ENCODE data around the gene DLST. TPM values are rescaled to one million over a fixed set of nuclear protein-coding genes. Genes with fewer than 3 reads are reported as not detected.
A peak's percentile ranks its signal among the peaks of the same experiment; 100 is the strongest.

DLST gene
- total RNA-seq, 1 experiment from 2014 or later: 68.8 TPM

GRCh38 chr14:74945852-74946658 is 64.3 kb downstream of the DLST start:
- Histone ChIP-seq H3K4me1 (ENCODE audit: control insufficient read depth, insufficient read depth, low read length) (peaks cover 7% of the 10 kb centered on the region; the same call in 1 of the 2 replicates), H3K27ac (ENCODE audit: low read length) (no peak overlapping the region), H3K4me3 (ENCODE audit: low read depth in 2 of 2, low read length in 2 of 2) (no peak overlapping the region), H3K9me3 (ENCODE audit: control insufficient read depth, insufficient read depth, low read depth, low read length) (no peaks in the 10 kb centered on the region), H3K36me3 (ENCODE audit: control insufficient read depth, insufficient read depth, low read length) (no peaks in the 10 kb centered on the region; the same call in 1 of the 2 replicates), H3K27me3 (ENCODE audit: control insufficient read depth, insufficient read depth, low read length) (no peaks in the 10 kb centered on the region)
- intact Hi-C loops (cut with micrococcal nuclease; ENCODE audit: unreplicated experiment): loop anchor here (10.0 kb wide), 2 partner anchors 59 to 139 kb away; partner anchors contain the start of gene EIF2B2
- in situ Hi-C loops (cut with HindIII; ENCODE audit: low pct_unique_long_range_greater_than_20kb, low sequenced_read_pairs): no loop called here
- no TSS peak for BruUV-seq (replicated peaks)
- CTCF ChIA-PET: interaction anchor here (0.9 to 1.3 kb wide), 4 partner anchors 8 to 442 kb away, joined by 3 to 8 read pairs (median 4); partner anchors contain the start of gene PGF
- ATAC-seq: peak; percentile 83
- DNase-seq (ENCODE audit: low read depth, low spot score): no peak
- POLR2A ChIA-PET: no interaction called here
- TF ChIP-seq CTCF (IDR thresholded peaks at IDR 0.05) (peak; percentile 92), SIN3A (IDR thresholded peaks at IDR 0.05; ENCODE audit: borderline replicate concordance, insufficient read depth, low read depth, low read length) (no peak)

- TF ChIP-seq REST (IDR thresholded peaks at IDR 0.05; ENCODE audit: insufficient read depth in 1 of 2, low read depth in 2 of 2, low read length in 1 of 2) (no peak), SIN3A (IDR thresholded peaks at IDR 0.05; ENCODE audit: borderline replicate concordance, insufficient read depth, low read depth, low read length) (no peak), CTCF (IDR thresholded peaks at IDR 0.05) (no peak), POLR2AphosphoS5 (IDR thresholded peaks at IDR 0.05; ENCODE audit: low read depth, low read length) (no peak), TCF7L2 (IDR thresholded peaks at IDR 0.05; ENCODE audit: low read depth, low read length) (no peak)
- H3K4me3 ChIP-seq (ENCODE audit: low read depth in 2 of 2, low read length in 2 of 2): no peak overlapping the region
- ChIA-PET POLR2A (no interaction called here), CTCF (no interaction called here)
- no peaks in the 10 kb centered on the region for H3K9me3 ChIP-seq (ENCODE audit: control insufficient read depth, insufficient read depth, low read depth, low read length)
- H3K27me3 ChIP-seq (ENCODE audit: control insufficient read depth, insufficient read depth, low read length): no peaks in the 10 kb centered on the region
- intact Hi-C loops (cut with micrococcal nuclease; ENCODE audit: unreplicated experiment): loop anchor here (10.0 kb wide), 2 partner anchors 58 to 138 kb away; partner anchors contain the start of gene EIF2B2
- H3K4me1 ChIP-seq (ENCODE audit: control insufficient read depth, insufficient read depth, low read length): peaks cover 8% of the 10 kb centered on the region; the same call in 1 of the 2 replicates
- no TSS peak for BruUV-seq (replicated peaks)
- ATAC-seq (0 out of 2 replicates have a peak, but pooled peaks have one; percentile 22), DNase-seq (ENCODE audit: low read depth, low spot score) (no peak)
- no peak overlapping the region for H3K27ac ChIP-seq (ENCODE audit: low read length)
- H3K36me3 ChIP-seq (ENCODE audit: control insufficient read depth, insufficient read depth, low read length): no peaks in the 10 kb centered on the region; the same call in 1 of the 2 replicates
- in situ Hi-C loops (cut with HindIII; ENCODE audit: low pct_unique_long_range_greater_than_20kb, low sequenced_read_pairs): no loop called here
These were observed 65.1 kb downstream of the DLST start for GRCh38 chr14:74946659-74947281.
